ENCODE data around the gene NKRF.

The NKRF gene

DNA sequence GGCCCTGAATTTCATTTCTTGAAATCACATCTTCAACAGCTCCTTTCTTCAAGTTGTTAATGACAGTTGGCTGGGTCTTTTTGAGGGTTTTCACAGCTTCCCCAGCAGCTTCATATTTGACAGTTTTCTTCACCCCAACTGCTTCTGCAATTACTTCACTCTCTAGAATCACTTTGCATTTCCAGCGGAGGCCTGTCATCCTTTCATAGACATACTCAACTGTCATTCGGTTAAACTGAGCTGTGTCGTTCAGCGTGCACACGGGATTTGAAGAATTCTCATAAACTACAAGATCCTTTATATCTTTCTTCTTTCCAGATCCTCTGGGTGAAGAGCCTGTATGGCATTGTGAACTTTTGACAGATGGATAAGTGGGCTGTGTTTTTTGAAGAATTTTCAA is 16.4 kb downstream of the NKRF start:
- in situ Hi-C loops (cut with HindIII; ENCODE audit: low sequenced_read_pairs), result no loop called here
- H3K4me3 ChIP-seq (ENCODE audit: low read depth, low read length), result no peak overlapping the region
- no peak for DNase-seq (ENCODE audit: low read depth)
- TF ChIP-seq, protein P1, sequence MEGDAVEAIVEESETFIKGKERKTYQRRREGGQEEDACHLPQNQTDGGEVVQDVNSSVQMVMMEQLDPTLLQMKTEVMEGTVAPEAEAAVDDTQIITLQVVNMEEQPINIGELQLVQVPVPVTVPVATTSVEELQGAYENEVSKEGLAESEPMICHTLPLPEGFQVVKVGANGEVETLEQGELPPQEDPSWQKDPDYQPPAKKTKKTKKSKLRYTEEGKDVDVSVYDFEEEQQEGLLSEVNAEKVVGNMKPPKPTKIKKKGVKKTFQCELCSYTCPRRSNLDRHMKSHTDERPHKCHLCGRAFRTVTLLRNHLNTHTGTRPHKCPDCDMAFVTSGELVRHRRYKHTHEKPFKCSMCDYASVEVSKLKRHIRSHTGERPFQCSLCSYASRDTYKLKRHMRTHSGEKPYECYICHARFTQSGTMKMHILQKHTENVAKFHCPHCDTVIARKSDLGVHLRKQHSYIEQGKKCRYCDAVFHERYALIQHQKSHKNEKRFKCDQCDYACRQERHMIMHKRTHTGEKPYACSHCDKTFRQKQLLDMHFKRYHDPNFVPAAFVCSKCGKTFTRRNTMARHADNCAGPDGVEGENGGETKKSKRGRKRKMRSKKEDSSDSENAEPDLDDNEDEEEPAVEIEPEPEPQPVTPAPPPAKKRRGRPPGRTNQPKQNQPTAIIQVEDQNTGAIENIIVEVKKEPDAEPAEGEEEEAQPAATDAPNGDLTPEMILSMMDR (IDR thresholded peaks at IDR 0.05; ENCODE audit: low read depth, low read length, missing control alignments), result no peak

DNA sequence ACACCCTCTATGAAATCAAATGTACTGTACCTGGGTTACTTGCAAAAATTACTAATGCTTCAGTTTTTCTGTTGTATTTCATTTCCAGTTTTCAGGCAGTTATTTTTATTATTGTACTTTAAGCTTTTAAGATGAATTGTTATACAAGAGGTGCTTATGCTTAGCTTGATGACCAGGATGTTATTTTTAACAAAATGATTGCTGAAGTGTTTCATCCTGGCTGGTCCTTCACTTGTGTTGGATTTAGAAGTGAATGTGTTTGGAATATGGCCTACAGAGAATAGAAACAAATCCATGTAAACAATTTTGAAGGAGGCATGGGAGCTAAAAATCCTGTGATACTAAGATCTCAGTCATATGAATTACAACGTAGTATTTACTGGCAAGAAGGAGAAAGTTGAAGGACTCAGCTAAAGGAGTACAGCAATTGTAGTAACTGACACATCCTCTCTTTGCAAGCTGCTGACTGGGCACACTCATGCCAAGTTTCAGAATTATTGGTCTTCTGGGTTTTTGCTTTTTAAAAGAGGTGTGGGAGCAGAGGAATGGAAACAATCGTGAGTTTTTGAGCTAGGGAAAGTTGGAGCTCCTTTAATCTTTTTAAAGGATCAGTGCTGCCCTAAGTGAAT is 22.7 kb downstream of the NKRF start:
- TF ChIP-seq, protein P1 (IDR thresholded peaks at IDR 0.05; ENCODE audit: low read depth, low read length, missing control alignments), result no peak
- DNase-seq (ENCODE audit: low read depth), result no peak
- no peak overlapping the region for H3K4me3 ChIP-seq (ENCODE audit: low read depth, low read length)
- in situ Hi-C loops (cut with HindIII; ENCODE audit: low sequenced_read_pairs), result no loop called here

DNA sequence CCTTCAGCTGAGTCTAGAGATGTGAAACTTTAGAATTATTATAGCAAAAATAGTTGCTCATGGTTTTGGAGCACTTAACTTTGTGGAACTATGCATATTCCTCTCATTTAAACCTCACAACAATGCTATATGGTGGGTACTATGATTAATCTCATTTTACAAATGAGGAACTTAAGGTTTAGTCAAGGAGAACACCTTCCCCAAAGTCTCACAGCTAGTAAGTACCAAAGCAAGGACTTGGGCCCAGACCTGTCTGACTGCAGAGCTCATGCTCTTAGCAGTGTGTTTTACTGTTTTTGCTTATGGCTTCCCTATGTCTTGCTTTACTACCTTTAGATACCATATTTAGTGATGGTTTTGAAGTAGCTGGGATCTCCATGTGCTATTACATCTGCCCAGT is 26.8 kb downstream of the NKRF start:
- in situ Hi-C loops (cut with HindIII; ENCODE audit: low sequenced_read_pairs), result no loop called here
- no peak overlapping the region for H3K4me3 ChIP-seq (ENCODE audit: low read depth, low read length)
- TF ChIP-seq, protein P1 (IDR thresholded peaks at IDR 0.05; ENCODE audit: low read depth, low read length, missing control alignments), result no peak
- no peak for DNase-seq (ENCODE audit: low read depth)

DNA sequence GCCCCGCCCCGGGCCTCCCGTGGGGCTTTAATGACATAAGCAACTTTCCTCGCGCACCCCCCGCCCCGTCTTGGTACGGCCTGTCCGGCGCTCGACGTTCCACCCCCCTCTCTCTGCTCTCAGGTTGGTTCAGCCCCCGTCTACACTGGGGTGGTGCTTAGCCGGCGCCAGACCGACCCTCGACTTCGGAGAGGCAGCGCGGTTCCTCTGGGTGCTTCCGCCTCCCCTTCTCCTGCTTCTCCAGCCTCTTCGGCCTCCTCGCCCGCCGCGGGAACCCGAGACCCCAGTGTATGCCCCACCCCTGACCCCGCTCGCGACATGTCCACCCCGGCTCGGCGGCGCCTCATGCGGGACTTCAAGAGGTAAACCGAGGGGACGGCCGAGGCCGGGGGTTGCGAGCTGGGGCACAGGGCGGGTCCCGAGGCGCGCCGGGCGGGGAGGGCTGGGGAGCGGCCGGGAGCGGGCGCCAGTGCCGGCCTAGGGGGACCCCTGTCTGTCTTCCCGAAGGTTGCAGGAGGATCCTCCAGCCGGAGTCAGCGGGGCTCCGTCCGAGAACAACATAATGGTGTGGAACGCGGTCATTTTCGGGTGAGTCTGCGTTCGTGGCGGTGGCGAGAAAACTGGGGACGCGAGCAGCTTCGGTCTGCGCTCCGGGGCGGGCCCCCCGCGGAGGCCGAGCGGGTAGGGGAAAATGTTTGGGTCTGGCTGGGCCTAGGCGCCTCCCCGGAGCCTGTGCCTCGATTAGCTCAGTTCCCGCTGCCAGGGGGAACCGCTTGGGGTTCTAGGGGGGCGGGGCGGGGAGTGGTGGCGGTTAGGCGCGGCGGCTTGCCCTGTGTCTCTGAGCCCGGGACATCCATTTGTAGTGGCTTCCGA is 31.6 kb downstream of the NKRF start, which contains the start of gene UBE2A:
Gene UBE2A (plus strand): TSS at position 170 of the 873 bp plus-strand sequence. CDS start 149 bp downstream, at position 319.
- H3K4me3 ChIP-seq (ENCODE audit: low read depth, low read length), result peak within 1 kb of the TSS; percentile 66
- TF ChIP-seq, protein P1 (IDR thresholded peaks at IDR 0.05; ENCODE audit: low read depth, low read length, missing control alignments), result peak; percentile 35
- in situ Hi-C loops (cut with HindIII; ENCODE audit: low sequenced_read_pairs), result no loop called here
- peak; percentile 73 for DNase-seq (ENCODE audit: low read depth)

DNA sequence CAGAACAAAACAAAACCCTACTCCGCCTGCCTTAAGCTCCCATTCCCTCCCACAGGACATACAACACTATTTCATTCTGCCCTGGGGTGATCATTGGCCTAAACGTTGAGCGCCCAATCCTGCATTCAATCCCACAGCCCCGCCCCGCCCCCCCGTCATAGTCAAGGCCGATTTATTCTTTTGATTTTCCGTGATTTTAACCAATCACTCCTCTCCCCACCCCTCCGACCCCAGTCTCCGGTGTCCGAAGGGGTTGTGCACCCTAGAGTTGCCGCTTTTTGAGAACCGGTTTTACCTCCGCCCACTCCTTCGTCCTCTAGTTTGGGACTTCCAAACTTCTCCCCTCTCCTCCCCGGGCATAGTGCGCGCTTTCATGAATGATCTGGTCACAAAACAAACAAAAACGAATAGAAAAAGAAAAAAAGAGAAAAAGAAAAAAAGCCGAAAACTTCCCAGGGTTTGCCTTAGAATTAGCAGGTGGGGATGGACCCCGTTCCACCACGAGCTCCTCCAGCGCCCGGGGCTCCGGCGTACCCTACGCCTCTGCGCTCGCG is 32.3 kb downstream of the NKRF start:
- TF ChIP-seq, protein P1 (IDR thresholded peaks at IDR 0.05; ENCODE audit: low read depth, low read length, missing control alignments), result no peak
- DNase-seq (ENCODE audit: low read depth), result no peak
- in situ Hi-C loops (cut with HindIII; ENCODE audit: low sequenced_read_pairs), result no loop called here
- peak overlapping the region; percentile 66 for H3K4me3 ChIP-seq (ENCODE audit: low read depth, low read length)

DNA sequence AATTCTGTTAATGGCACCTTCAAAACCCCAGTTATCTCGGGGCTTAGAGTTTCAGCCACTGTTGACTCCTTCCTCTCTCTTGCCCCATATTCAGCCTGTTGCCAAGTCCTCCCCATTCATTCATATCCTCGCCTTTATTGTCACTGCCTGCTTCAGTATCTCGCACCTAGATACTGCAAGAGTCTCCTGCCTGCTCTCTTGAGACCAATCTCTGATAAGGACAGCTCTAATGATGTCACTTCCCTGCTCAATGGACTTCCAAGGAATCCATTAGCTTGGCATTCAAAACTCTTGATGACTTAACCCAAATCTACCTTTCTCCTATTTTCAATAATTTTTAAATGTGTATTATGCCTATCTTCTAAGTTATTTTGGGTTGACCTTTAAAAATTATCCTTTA is 33.0 kb downstream of the NKRF start:
- DNase-seq (ENCODE audit: low read depth), result no peak
- TF ChIP-seq, protein P1 (IDR thresholded peaks at IDR 0.05; ENCODE audit: low read depth, low read length, missing control alignments), result no peak
- in situ Hi-C loops (cut with HindIII; ENCODE audit: low sequenced_read_pairs), result no loop called here
- peak overlapping the region; percentile 66 for H3K4me3 ChIP-seq (ENCODE audit: low read depth, low read length)
